ENCODE measurements around the gene MON2. TPM values are rescaled to one million over a fixed set of nuclear protein-coding genes. Genes with fewer than 3 reads are reported as not detected.
A peak's percentile ranks its signal among the peaks of the same experiment; 100 is the strongest.
"Not testable (repeated sequence)": the region's sequence is repeated elsewhere in the genome, so short reads cannot be mapped to it uniquely, and the experiment has no call there.

Gene MON2
- total and polyA plus RNA-seq, 12 donors = 13.9 to 78.2 (median 41.4) TPM

- no peaks in the 10 kb centered on the region for H3K27me3 ChIP-seq
Measured at GRCh38 chr12:62438098-62438692, 28.4 kb upstream of the MON2 start.

GRCh38 chr12:62446754-62447452 is 19.7 kb upstream of the MON2 start:
- no peak overlapping the region for H3K27ac ChIP-seq
- TF ChIP-seq CTCF (IDR thresholded peaks at IDR 0.05) (no peak), POLR2A (IDR thresholded peaks at IDR 0.05) (no peak)
- H3K4me3 ChIP-seq = no peak overlapping the region
- no peaks in the 10 kb centered on the region for H3K9me3 ChIP-seq (replicated peaks in 1 of 3)
- no peak for DNase-seq
- no peaks in the 10 kb centered on the region for H3K36me3 ChIP-seq (replicated peaks in 1 of 2)
- H3K27me3 ChIP-seq = no peaks in the 10 kb centered on the region
- no peaks in the 10 kb centered on the region for H3K4me1 ChIP-seq (replicated peaks in 1 of 2)
- WGBS, 4 donors = 70 to 81% (median 72%) methylated on average over 2 of the region's 2 CpGs
- intact Hi-C loops (cut with DNase I) = no loop called here

More at GRCh38 chr12:62438098-62438692, 28.4 kb upstream of the MON2 start:
- Histone ChIP-seq H3K4me1 (replicated peaks in 1 of 2) (peaks cover 5 to 14% of the 10 kb centered on the region in 2 donors), H3K27ac (no peak overlapping the region), H3K4me3 (no peak overlapping the region), H3K9me3 (replicated peaks in 1 of 3) (no peaks in the 10 kb centered on the region), H3K36me3 (replicated peaks in 1 of 2) (no peaks in the 10 kb centered on the region)
- intact Hi-C loops (cut with DNase I) = loop anchor here in 1 of 2 donors (5.0 to 10.0 kb wide), 2 partner anchors 127 to 359 kb away; no protein-coding TSS in a partner anchor
- TF ChIP-seq CTCF (IDR thresholded peaks at IDR 0.05) = peak; percentile 66 to 80 (median 72)
- no peak for TF ChIP-seq POLR2A (IDR thresholded peaks at IDR 0.05)
- 11 to 18% (median 14%) methylated on average over 6 of the region's 6 CpGs for WGBS, 4 donors
- peak; percentile 39 to 79 (median 64) for DNase-seq

DNA sequence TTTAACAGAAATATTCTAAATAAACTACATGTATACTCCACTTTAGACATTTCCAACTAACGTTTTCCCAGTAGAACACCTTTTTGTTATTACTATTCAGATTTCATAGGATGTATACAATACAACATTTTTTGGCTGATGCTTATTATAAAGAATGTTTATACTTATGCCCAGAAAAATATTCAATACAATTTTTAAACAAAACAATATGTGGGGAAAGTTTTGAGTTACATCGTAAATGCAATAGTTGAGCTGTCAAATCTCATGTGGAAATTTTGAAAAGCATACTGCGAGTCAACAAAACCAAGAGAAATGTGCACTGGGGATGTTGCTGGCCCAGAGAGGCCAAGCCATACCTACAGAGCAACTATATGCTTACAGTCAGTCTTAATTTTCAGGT is 18.2 kb upstream of the MON2 start:
- Histone ChIP-seq H3K27me3 (no peaks in the 10 kb centered on the region), H3K36me3 (replicated peaks in 1 of 2) (no peaks in the 10 kb centered on the region), H3K4me3 (no peak overlapping the region), H3K9me3 (replicated peaks in 1 of 3) (no peaks in the 10 kb centered on the region), H3K27ac (no peak overlapping the region), H3K4me1 (replicated peaks in 1 of 2) (no peaks in the 10 kb centered on the region)
- DNase-seq = no peak
- no peak for TF ChIP-seq POLR2A (IDR thresholded peaks at IDR 0.05)
- TF ChIP-seq CTCF (IDR thresholded peaks at IDR 0.05) = no peak
- 67 to 83% (median 75%) methylated on average over 3 of the region's 3 CpGs for WGBS, 4 donors
- intact Hi-C loops (cut with DNase I) = no loop called here

- H3K27ac ChIP-seq; H3K9me3 ChIP-seq (replicated peaks in 1 of 3); H3K4me3 ChIP-seq; H3K27me3 ChIP-seq; intact Hi-C loops (cut with DNase I); H3K36me3 ChIP-seq (replicated peaks in 1 of 2); H3K4me1 ChIP-seq (replicated peaks in 1 of 2); DNase-seq: not testable (repeated sequence)
- 42 to 65% (median 64%) methylated on average over 2 of the region's 2 CpGs for WGBS, 4 donors
Measured at GRCh38 chr12:62455429-62455828, 11.2 kb upstream of the MON2 start.
